GM12878 (cell line): ENCODE measurements around the gene PLPP6.

Experiments
- CEBPB ChIP-seq, 2 experiments: fragments of 150-350 bp in 1 of 2; IDR thresholded peaks; 2 replicates each; pipeline ENCODE4 v1.6.1; 2012 to 2014; ENCODE audit warnings: low read depth in 2 of 2, low read length in 2 of 2, borderline replicate concordance in 1 of 2, inconsistent platforms in 1 of 2
- CREM ChIP-seq: IDR thresholded peaks from 2 replicates; pipeline ENCODE4 v1.6.1; 2014; ENCODE audit warnings: antibody characterized with exemption, low read depth
- EZH2 ChIP-seq: IDR thresholded peaks from 2 replicates; pipeline ENCODE4 v1.6.1; 2012; ENCODE audit warnings: low read depth, mild to moderate bottlenecking, control low read depth, inconsistent platforms, low read length, borderline replicate concordance; ENCODE audit not compliant: control insufficient read depth
- FOXM1 ChIP-seq: IDR thresholded peaks from 2 replicates; pipeline ENCODE4 v1.6.1; 2012; ENCODE audit warnings: low read depth, mild to moderate bottlenecking, inconsistent platforms, low read length, moderate library complexity
- KAT2A ChIP-seq: conservative IDR thresholded peaks from 2 replicates; pipeline ENCODE4 v1.6.1; 2011; ENCODE audit warnings: low read depth, low read length; ENCODE audit not compliant: control insufficient read depth
- NFYA ChIP-seq: IDR thresholded peaks from 2 replicates; pipeline ENCODE4 v1.6.1; 2011; ENCODE audit warnings: low read depth, mild to moderate bottlenecking, low read length, improper control_type of control experiment, borderline replicate concordance
- PAX5 ChIP-seq: IDR thresholded peaks from 2 replicates; pipeline ENCODE4 v1.6.1; 2011; ENCODE audit warnings: low read depth, low read length, borderline replicate concordance
- POLR2A ChIP-seq: IDR thresholded peaks from 2 replicates; pipeline ENCODE4 v1.6.1; 2011; ENCODE audit warnings: low read depth, mild to moderate bottlenecking, low read length
- POLR2AphosphoS2 ChIP-seq: IDR thresholded peaks from 2 replicates; pipeline ENCODE4 v1.6.1; 2011; ENCODE audit warnings: low read depth, mild to moderate bottlenecking, low read length, improper control_type of control experiment, moderate library complexity
- POLR2AphosphoS5 ChIP-seq: IDR thresholded peaks from 2 replicates; pipeline ENCODE4 v1.6.1; 2011; ENCODE audit warnings: mild to moderate bottlenecking, low read length, inconsistent platforms
- RAD21 ChIP-seq: IDR thresholded peaks from 2 replicates; pipeline ENCODE4 v1.6.1; 2011; ENCODE audit warnings: mild to moderate bottlenecking, low read depth, low read length, moderate library complexity; ENCODE audit not compliant: insufficient read depth
- TF ChIP-seq, protein P1 (sequence below), 3 experiments: IDR thresholded peaks in 2 of 3; conservative IDR thresholded peaks in 1 of 3; 2 replicates each; pipeline ENCODE4 v1.5.1; 2011; ENCODE audit warnings: low read depth in 3 of 3, low read length in 3 of 3, mild to moderate bottlenecking in 3 of 3, control low read depth in 2 of 3, moderate library complexity in 2 of 3, inconsistent platforms in 1 of 3, mixed read lengths in 1 of 3; ENCODE audit not compliant: control insufficient read depth in 2 of 3, insufficient read depth in 1 of 3; ENCODE audit errors: extremely low read depth in 1 of 3
- TF ChIP-seq, protein P2 (sequence below): IDR thresholded peaks from 2 replicates; pipeline ENCODE4 v1.6.1; 2012; ENCODE audit warnings: low read depth, low read length, improper control_type of control experiment
- TF ChIP-seq, protein P3 (sequence below): fragments of 450-650 bp; IDR thresholded peaks from 2 replicates; pipeline ENCODE4 v1.6.1; 2017; ENCODE audit warnings: mild to moderate bottlenecking, low read depth, inconsistent platforms; ENCODE audit not compliant: poor library complexity, severe bottlenecking

DNA sequence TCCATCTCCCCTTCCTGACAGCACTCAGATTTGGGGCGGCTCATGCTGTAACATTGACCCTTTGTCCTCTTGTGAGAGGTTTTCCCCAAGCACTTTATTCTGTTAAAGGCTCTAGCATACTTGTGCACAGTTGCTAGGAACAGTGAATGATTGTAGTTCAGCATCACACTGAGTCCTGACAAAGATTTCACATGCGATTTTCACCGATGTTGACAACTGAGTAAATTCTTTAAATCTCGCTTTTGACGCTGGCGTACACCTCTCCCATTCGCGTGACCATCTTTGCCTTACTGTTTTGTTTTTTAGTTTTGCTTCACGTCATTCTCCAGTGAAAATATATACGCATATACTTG lies 18.1 kb downstream of the PLPP6 start:
- TF ChIP-seq NFYA (no peak), POLR2AphosphoS5 (no peak), POLR2A (no peak), RAD21 (no peak), CREM (no peak), KAT2A (no peak), CEBPB (IDR thresholded peaks at IDR 0.05; ENCODE audit: borderline replicate concordance in 1 of 2, low read depth in 2 of 2, low read length in 2 of 2) (no peak), POLR2AphosphoS2 (no peak), PAX5 (no peak), EZH2 (no peak), FOXM1 (no peak)
- TF ChIP-seq, protein P1, sequence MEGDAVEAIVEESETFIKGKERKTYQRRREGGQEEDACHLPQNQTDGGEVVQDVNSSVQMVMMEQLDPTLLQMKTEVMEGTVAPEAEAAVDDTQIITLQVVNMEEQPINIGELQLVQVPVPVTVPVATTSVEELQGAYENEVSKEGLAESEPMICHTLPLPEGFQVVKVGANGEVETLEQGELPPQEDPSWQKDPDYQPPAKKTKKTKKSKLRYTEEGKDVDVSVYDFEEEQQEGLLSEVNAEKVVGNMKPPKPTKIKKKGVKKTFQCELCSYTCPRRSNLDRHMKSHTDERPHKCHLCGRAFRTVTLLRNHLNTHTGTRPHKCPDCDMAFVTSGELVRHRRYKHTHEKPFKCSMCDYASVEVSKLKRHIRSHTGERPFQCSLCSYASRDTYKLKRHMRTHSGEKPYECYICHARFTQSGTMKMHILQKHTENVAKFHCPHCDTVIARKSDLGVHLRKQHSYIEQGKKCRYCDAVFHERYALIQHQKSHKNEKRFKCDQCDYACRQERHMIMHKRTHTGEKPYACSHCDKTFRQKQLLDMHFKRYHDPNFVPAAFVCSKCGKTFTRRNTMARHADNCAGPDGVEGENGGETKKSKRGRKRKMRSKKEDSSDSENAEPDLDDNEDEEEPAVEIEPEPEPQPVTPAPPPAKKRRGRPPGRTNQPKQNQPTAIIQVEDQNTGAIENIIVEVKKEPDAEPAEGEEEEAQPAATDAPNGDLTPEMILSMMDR (IDR thresholded peaks at IDR 0.05 in 2 of 3, conservative IDR thresholded peaks at IDR 0.05 in 1 of 3; ENCODE audit: control insufficient read depth in 2 of 3, extremely low read depth in 1 of 3, insufficient read depth in 1 of 3, low read depth in 3 of 3, low read length in 3 of 3), result no peak
- TF ChIP-seq, protein P2, sequence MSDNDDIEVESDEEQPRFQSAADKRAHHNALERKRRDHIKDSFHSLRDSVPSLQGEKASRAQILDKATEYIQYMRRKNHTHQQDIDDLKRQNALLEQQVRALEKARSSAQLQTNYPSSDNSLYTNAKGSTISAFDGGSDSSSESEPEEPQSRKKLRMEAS, result no peak
- TF ChIP-seq, protein P3, sequence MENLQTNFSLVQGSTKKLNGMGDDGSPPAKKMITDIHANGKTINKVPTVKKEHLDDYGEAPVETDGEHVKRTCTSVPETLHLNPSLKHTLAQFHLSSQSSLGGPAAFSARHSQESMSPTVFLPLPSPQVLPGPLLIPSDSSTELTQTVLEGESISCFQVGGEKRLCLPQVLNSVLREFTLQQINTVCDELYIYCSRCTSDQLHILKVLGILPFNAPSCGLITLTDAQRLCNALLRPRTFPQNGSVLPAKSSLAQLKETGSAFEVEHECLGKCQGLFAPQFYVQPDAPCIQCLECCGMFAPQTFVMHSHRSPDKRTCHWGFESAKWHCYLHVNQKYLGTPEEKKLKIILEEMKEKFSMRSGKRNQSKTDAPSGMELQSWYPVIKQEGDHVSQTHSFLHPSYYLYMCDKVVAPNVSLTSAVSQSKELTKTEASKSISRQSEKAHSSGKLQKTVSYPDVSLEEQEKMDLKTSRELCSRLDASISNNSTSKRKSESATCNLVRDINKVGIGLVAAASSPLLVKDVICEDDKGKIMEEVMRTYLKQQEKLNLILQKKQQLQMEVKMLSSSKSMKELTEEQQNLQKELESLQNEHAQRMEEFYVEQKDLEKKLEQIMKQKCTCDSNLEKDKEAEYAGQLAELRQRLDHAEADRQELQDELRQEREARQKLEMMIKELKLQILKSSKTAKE, result no peak
